CD14-positive monocyte (primary cell): ENCODE results near the gene SH3BP4. TPM values are rescaled to one million over a fixed set of nuclear protein-coding genes. Genes with fewer than 3 reads are reported as not detected.

Source experiments
- DNase-seq, 3 donors: peaks; one replicate each; pipeline ENCODE4 v3.0.0-alpha.2; 2011 to 2022
- H2AFZ ChIP-seq: 2 replicates; pipeline ENCODE4 v1.6.0; 2012; ENCODE audit warnings: mild to moderate bottlenecking, low read depth, low read length, inconsistent platforms; ENCODE audit not compliant: insufficient read depth, poor library complexity, severe bottlenecking
- H3K27ac ChIP-seq, 2 donors: 1 replicate in 1 of 2; 2 replicates in 1 of 2; pipeline ENCODE4 v1.5.1; 2012 to 2013; ENCODE audit warnings: low read length in 2 of 2, control low read depth in 1 of 2, inconsistent platforms in 1 of 2, low read depth in 1 of 2, mild to moderate bottlenecking in 1 of 2
- H3K27me3 ChIP-seq, 2 donors: one replicate each; pipeline versions ENCODE4 v1.6.0 to v1.6.1; 2011 to 2013; ENCODE audit warnings: low read length in 2 of 2; ENCODE audit not compliant: control insufficient read depth in 2 of 2, insufficient read depth in 2 of 2
- H3K36me3 ChIP-seq, 2 donors: replicated peaks in 1 of 2; 1 replicate in 1 of 2; 2 replicates in 1 of 2; pipeline versions ENCODE4 v1.5.1 to v1.6.1; 2012 to 2013; ENCODE audit warnings: low read length in 2 of 2, control low read depth in 1 of 2, inconsistent platforms in 1 of 2, mild to moderate bottlenecking in 1 of 2; ENCODE audit not compliant: insufficient read depth in 2 of 2, control insufficient read depth in 1 of 2
- H3K4me1 ChIP-seq, 2 donors: 1 replicate in 1 of 2; 2 replicates in 1 of 2; pipeline versions ENCODE4 v1.5.1 to v1.6.1; 2012 to 2013; ENCODE audit warnings: low read length in 2 of 2, control low read depth in 1 of 2, inconsistent platforms in 1 of 2, mild to moderate bottlenecking in 1 of 2, moderate library complexity in 1 of 2; ENCODE audit not compliant: insufficient read depth in 2 of 2, control insufficient read depth in 1 of 2
- H3K4me2 ChIP-seq: replicated peaks from 2 replicates; pipeline ENCODE3; 2012; ENCODE audit warnings: low read length, moderate library complexity, mild to moderate bottlenecking; ENCODE audit not compliant: poor library complexity, severe bottlenecking; ENCODE audit errors: extremely low read depth
- H3K4me3 ChIP-seq, 3 experiments: fragments of 200-600 bp in 1 of 3; sonication (generic) in 1 of 3; replicated peaks in 1 of 3; 1 replicate in 2 of 3; 2 replicates in 1 of 3; pipeline ENCODE4 v1.5.1; 2011 to 2013; ENCODE audit warnings: low read length in 3 of 3, mild to moderate bottlenecking in 3 of 3, control low read depth in 2 of 3, low read depth in 2 of 3, inconsistent platforms in 1 of 3, moderate library complexity in 1 of 3
- H3K79me2 ChIP-seq: 2 replicates; pipeline ENCODE4 v1.6.0; 2012; ENCODE audit warnings: mild to moderate bottlenecking, control low read depth, inconsistent platforms, low read length, moderate library complexity; ENCODE audit not compliant: insufficient read depth
- H3K9ac ChIP-seq: 2 replicates; pipeline ENCODE4 v1.6.0; 2017; ENCODE audit warnings: low read length, mild to moderate bottlenecking; ENCODE audit not compliant: insufficient read depth, poor library complexity, severe bottlenecking
- H3K9me3 ChIP-seq, 2 donors: replicated peaks in 1 of 2; 1 replicate in 1 of 2; 2 replicates in 1 of 2; pipeline versions ENCODE4 v1.5.1 to v1.6.1; 2012 to 2013; ENCODE audit warnings: low read length in 2 of 2, control low read depth in 1 of 2; ENCODE audit not compliant: control insufficient read depth in 1 of 2, insufficient read depth in 1 of 2
- H4K20me1 ChIP-seq: 2 replicates; pipeline ENCODE4 v1.6.0; 2012; ENCODE audit warnings: mild to moderate bottlenecking, low read length, control low read depth, moderate library complexity; ENCODE audit not compliant: insufficient read depth
- H3K27ac Mint-ChIP-seq, 7 donors: one replicate each; pipeline ENCODE4 v1.8.0; 2020; ENCODE audit warnings: mild to moderate bottlenecking in 7 of 7, mixed read lengths in 7 of 7, moderate library complexity in 6 of 7, inconsistent platforms in 2 of 7
- H3K27me3 Mint-ChIP-seq, 3 donors: one replicate each; pipeline ENCODE4 v1.8.0; 2021 to 2022; ENCODE audit warnings: low read depth in 3 of 3, mild to moderate bottlenecking in 3 of 3, mixed read lengths in 3 of 3, moderate library complexity in 3 of 3, inconsistent platforms in 1 of 3
- H3K36me3 Mint-ChIP-seq, 2 donors: one replicate each; pipeline ENCODE4 v1.8.0; 2020; ENCODE audit warnings: mixed read lengths in 2 of 2, inconsistent platforms in 1 of 2, mild to moderate bottlenecking in 1 of 2
- H3K4me1 Mint-ChIP-seq: one replicate; pipeline ENCODE4 v1.8.0; 2020; ENCODE audit warnings: mild to moderate bottlenecking, mixed read lengths
- H3K4me3 Mint-ChIP-seq, 2 donors: one replicate each; pipeline ENCODE4 v1.8.0; 2020; ENCODE audit warnings: mild to moderate bottlenecking in 2 of 2, mixed read lengths in 2 of 2, moderate library complexity in 1 of 2
- H3K9me3 Mint-ChIP-seq, 7 donors: one replicate each; pipeline ENCODE4 v1.8.0; 2020 to 2022; ENCODE audit warnings: mixed read lengths in 7 of 7, mild to moderate bottlenecking in 6 of 7, moderate library complexity in 6 of 7, inconsistent platforms in 2 of 7
- WGBS: methylation state at CpG from one replicate; pipeline ENCODE4 v1.1.5; 2013; ENCODE audit warnings: missing lambda C conversion rate; ENCODE audit not compliant: insufficient coverage; 5-methylcytosine and 5-hydroxymethylcytosine counted together
- intact Hi-C, 2 donors: fragments of 100-400 bp; cut with micrococcal nuclease; formaldehyde crosslinking; loops; one replicate each; pipeline versions ENCODE4 v1.15.0 to v1.15.1; 2023
- polyA plus RNA-seq, 3 donors: library from polyadenylated mRNA; depleted of rRNA in 1 of 3; unstranded in 2 of 3; stranded (reverse) in 1 of 3; fragments of 300-500 nt in 2 of 3; fragments of >200 nt in 1 of 3; fragmentation: Illumina TruSeq in 2 of 3; gene quantifications; 1 replicate in 2 of 3; 2 replicates in 1 of 3; pipeline ENCODE4 v1.2.3, GENCODE V29; 2012 to 2021
- TF ChIP-seq, protein P1 (sequence below): fragments of 200-600 bp; IDR thresholded peaks from one replicate; pipeline ENCODE4 v1.8.0; 2022; ENCODE audit warnings: antibody characterized with exemption, mild to moderate bottlenecking

Gene SH3BP4
- polyA plus RNA-seq, 3 donors: 0.66 to 1.6 (median 1.3) TPM

DNA sequence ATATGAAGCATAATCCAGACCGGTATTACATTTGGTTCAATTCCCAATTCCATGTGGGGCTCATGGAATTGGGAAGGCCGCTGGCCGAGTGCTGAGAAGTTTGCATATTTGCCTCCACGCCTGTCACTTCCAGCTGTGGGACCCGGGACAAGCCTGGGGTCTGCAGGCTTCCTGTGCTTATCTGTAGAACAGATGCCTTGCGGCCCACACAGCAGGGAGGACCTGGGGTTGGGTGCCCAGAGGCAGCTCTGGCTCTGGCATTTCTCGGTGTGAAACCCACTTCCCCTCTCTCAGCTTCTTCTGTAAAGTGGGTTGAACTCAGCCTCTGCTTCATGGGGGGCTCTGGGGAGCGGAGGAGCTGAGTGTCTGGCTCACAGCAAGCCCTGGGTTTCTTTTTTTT, 97.9 kb downstream of the SH3BP4 start:
- H3K4me3 Mint-ChIP-seq: no peak overlapping the region
- Histone ChIP-seq H4K20me1 (no peaks in the 10 kb centered on the region), H3K9me3 (no peaks in the 10 kb centered on the region), H3K27me3 (no peaks in the 10 kb centered on the region), H3K4me1 (peaks cover 44 to 59% of the 10 kb centered on the region in 2 donors), H3K27ac (no peak overlapping the region), H3K4me3 (no peak overlapping the region), H2AFZ (no peak overlapping the region), H3K79me2 (no peaks in the 10 kb centered on the region), H3K4me2 (no peak overlapping the region), H3K9ac (no peak overlapping the region), H3K36me3 (no peaks in the 10 kb centered on the region)
- 71% methylated on average over 5 of the region's 8 CpGs for WGBS
- H3K36me3 Mint-ChIP-seq: no peaks in the 10 kb centered on the region
- no peak for DNase-seq
- no peak overlapping the region for H3K27ac Mint-ChIP-seq
- H3K4me1 Mint-ChIP-seq: peaks cover 59% of the 10 kb centered on the region
- peaks cover 0 to 2% (median 0%) of the 10 kb centered on the region in 7 donors for H3K9me3 Mint-ChIP-seq
- H3K27me3 Mint-ChIP-seq: peaks cover 4 to 5% (median 4%) of the 10 kb centered on the region in 3 donors
- intact Hi-C loops: no loop called here
- TF ChIP-seq, protein P1, sequence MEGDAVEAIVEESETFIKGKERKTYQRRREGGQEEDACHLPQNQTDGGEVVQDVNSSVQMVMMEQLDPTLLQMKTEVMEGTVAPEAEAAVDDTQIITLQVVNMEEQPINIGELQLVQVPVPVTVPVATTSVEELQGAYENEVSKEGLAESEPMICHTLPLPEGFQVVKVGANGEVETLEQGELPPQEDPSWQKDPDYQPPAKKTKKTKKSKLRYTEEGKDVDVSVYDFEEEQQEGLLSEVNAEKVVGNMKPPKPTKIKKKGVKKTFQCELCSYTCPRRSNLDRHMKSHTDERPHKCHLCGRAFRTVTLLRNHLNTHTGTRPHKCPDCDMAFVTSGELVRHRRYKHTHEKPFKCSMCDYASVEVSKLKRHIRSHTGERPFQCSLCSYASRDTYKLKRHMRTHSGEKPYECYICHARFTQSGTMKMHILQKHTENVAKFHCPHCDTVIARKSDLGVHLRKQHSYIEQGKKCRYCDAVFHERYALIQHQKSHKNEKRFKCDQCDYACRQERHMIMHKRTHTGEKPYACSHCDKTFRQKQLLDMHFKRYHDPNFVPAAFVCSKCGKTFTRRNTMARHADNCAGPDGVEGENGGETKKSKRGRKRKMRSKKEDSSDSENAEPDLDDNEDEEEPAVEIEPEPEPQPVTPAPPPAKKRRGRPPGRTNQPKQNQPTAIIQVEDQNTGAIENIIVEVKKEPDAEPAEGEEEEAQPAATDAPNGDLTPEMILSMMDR: no peak

DNA sequence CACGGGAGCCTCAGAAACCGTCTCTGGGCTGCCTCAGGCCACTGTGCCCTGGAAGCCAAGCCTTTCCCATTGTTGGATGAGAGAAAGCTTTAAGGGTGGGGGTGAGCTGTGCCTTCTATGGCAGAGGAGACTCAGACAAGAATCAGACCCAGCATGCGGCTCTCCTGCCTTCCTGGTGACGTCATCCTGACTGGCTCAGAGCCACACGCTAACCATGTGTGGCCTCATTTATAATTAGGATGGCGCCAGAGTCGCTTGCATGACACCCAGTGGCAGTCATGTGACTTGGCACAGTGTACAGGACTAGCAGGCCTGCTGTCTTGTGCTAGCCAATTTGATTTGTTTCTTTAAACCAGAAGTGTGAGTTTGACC, 99.1 kb downstream of the SH3BP4 start:
- Histone ChIP-seq H3K4me1 (peaks cover 43 to 58% of the 10 kb centered on the region in 2 donors), H2AFZ (peak overlapping the region; percentile 36), H3K27me3 (no peaks in the 10 kb centered on the region), H3K79me2 (no peaks in the 10 kb centered on the region), H3K27ac (peak overlapping the region in 1 of 2 donors; percentile 50), H3K9ac (no peak overlapping the region), H3K4me2 (no peak overlapping the region), H3K36me3 (no peaks in the 10 kb centered on the region), H4K20me1 (no peaks in the 10 kb centered on the region), H3K4me3 (no peak overlapping the region), H3K9me3 (no peaks in the 10 kb centered on the region)
- H3K4me3 Mint-ChIP-seq: no peak overlapping the region
- H3K36me3 Mint-ChIP-seq: no peaks in the 10 kb centered on the region
- peaks cover 0 to 2% (median 0%) of the 10 kb centered on the region in 7 donors for H3K9me3 Mint-ChIP-seq
- intact Hi-C loops: no loop called here
- DNase-seq: peak; percentile 93 to 98 (median 96)
- peaks cover 4 to 6% (median 4%) of the 10 kb centered on the region in 3 donors for H3K27me3 Mint-ChIP-seq
- WGBS: 7% methylated on average over 2 of the region's 7 CpGs
- TF ChIP-seq, protein P1: no peak
- peak overlapping the region; percentile 20 to 86 (median 81) for H3K27ac Mint-ChIP-seq
- H3K4me1 Mint-ChIP-seq: peaks cover 59% of the 10 kb centered on the region
